SK-N-SH (cell line): Measurements from ENCODE around the gene INO80D.

Experiments used
- CTCF ChIP-seq: fragments of 200-600 bp; sonication (generic); IDR thresholded peaks from 2 replicates; pipeline ENCODE4 v1.6.1; 2017; ENCODE audit warnings: antibody characterized with exemption, mild to moderate bottlenecking, moderate library complexity
- SIN3A ChIP-seq: IDR thresholded peaks from 2 replicates; pipeline ENCODE4 v1.6.1; 2012; ENCODE audit warnings: low read depth, mild to moderate bottlenecking, low read length, moderate library complexity, borderline replicate concordance

- no peak for TF ChIP-seq CTCF
- TF ChIP-seq SIN3A: no peak
Observed at GRCh38 chr2:206045251-206045650, 40.7 kb downstream of the INO80D start.
